Right lobe of liver (tissue), 6 donors: Measurements from ENCODE around the gene LRMDA. TPM values are rescaled to one million over a fixed set of nuclear protein-coding genes. Genes with fewer than 3 reads are reported as not detected.

Source experiments
- ATAC-seq, 4 donors: fragments of 200-7000 bp; cut with Tn5 transposase; one replicate each; pipeline ENCODE4 v1.9.1; 2020; ENCODE audit warnings: mild to moderate bottlenecking in 4 of 4, moderate library complexity in 4 of 4
- DNase-seq, 3 donors: peaks; one replicate each; pipeline ENCODE4 v3.0.0-alpha.2; 2020
- H3K27ac ChIP-seq, 3 donors: fragments of 200-600 bp; one replicate each; pipeline ENCODE4 v1.8.0; 2022
- H3K27me3 ChIP-seq, 2 donors: fragments of 200-600 bp; one replicate each; pipeline ENCODE4 v1.8.0; 2022
- H3K36me3 ChIP-seq, 4 donors: fragments of 200-600 bp; sonication (generic) in 1 of 4; one replicate each; pipeline versions ENCODE4 v1.5.1 to v1.8.0; 2017 to 2022; ENCODE audit warnings: control low read depth in 1 of 4
- H3K4me1 ChIP-seq, 4 donors: fragments of 200-600 bp; sonication (generic) in 1 of 4; one replicate each; pipeline versions ENCODE4 v1.5.1 to v1.8.0; 2017 to 2022; ENCODE audit warnings: control low read depth in 1 of 4
- H3K4me3 ChIP-seq, 3 donors: fragments of 200-600 bp; one replicate each; pipeline ENCODE4 v1.8.0; 2022
- H3K9me3 ChIP-seq, 4 donors: fragments of 200-600 bp; sonication (generic) in 1 of 4; one replicate each; pipeline versions ENCODE4 v1.5.1 to v1.8.0; 2017 to 2022; ENCODE audit warnings: control low read depth in 1 of 4
- POLR2A ChIP-seq: fragments of 450-650 bp; IDR thresholded peaks from one replicate; pipeline ENCODE4 v1.6.1; 2017; ENCODE audit warnings: antibody characterized with exemption, mild to moderate bottlenecking
- WGBS: methylation state at CpG from one replicate; pipeline ENCODE4 v1.1.6; 2018; ENCODE audit warnings: low coverage, low lambda C conversion rate; ENCODE audit not compliant: insufficient coverage; ENCODE audit errors: missing lambda C conversion rate; 5-methylcytosine and 5-hydroxymethylcytosine counted together
- intact Hi-C, 2 donors: fragments of 100-400 bp; cut with DNase I; formaldehyde crosslinking; loops; one replicate each; pipeline versions ENCODE4 v1.11.2 to v1.14.1; 2022
- total RNA-seq, 6 experiments: library from RNA; depleted of rRNA in 2 of 6; stranded (reverse); fragments of >200 nt in 2 of 6; fragmentation: NEBNext Ultra II Directional in 3 of 6; extraction: Animal tissue kit (Norgen Biotek cat#: 25700) in 3 of 6; gene quantifications; one replicate each; pipeline versions ENCODE4 v1.1.0 to v1.2.4, GENCODE V29; 2016 to 2023
- TF ChIP-seq, protein P1 (sequence below), 4 donors: fragments of 200-600 bp in 3 of 4; fragments of 450-650 bp in 1 of 4; IDR thresholded peaks; one replicate each; pipeline versions ENCODE4 v1.5.1 to v1.8.0; 2016 to 2022; ENCODE audit warnings: antibody characterized with exemption in 4 of 4, mild to moderate bottlenecking in 2 of 4
- donor health status: DM: no; HTN: yes; CAD: no.
- donor health status: DM: no; HTN: no; CAD: no.
- donor health status: DM: no; HTN: no; CAD: no.
- donor health status: DM: no; HTN: yes; CAD: no.
- donor health status: DM: no; HTN: yes; CAD: no.

LRMDA gene
- total RNA-seq, 6 experiments from 2014 or later: 9.9 to 19.9 (median 16.3) TPM

GRCh38 chr10:76576276-76576962 lies 1145.0 kb downstream of the LRMDA start:
- TF ChIP-seq, protein P1, sequence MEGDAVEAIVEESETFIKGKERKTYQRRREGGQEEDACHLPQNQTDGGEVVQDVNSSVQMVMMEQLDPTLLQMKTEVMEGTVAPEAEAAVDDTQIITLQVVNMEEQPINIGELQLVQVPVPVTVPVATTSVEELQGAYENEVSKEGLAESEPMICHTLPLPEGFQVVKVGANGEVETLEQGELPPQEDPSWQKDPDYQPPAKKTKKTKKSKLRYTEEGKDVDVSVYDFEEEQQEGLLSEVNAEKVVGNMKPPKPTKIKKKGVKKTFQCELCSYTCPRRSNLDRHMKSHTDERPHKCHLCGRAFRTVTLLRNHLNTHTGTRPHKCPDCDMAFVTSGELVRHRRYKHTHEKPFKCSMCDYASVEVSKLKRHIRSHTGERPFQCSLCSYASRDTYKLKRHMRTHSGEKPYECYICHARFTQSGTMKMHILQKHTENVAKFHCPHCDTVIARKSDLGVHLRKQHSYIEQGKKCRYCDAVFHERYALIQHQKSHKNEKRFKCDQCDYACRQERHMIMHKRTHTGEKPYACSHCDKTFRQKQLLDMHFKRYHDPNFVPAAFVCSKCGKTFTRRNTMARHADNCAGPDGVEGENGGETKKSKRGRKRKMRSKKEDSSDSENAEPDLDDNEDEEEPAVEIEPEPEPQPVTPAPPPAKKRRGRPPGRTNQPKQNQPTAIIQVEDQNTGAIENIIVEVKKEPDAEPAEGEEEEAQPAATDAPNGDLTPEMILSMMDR (IDR thresholded peaks at IDR 0.05): no peak
- TF ChIP-seq POLR2A: no peak
- Histone ChIP-seq H3K4me3 (no peak overlapping the region), H3K4me1 (no peaks in the 10 kb centered on the region), H3K27ac (no peak overlapping the region), H3K27me3 (no peaks in the 10 kb centered on the region), H3K9me3 (no peaks in the 10 kb centered on the region), H3K36me3 (no peaks in the 10 kb centered on the region)
- 38% methylated on average over 2 of the region's 4 CpGs for WGBS
- intact Hi-C loops: no loop called here
- DNase-seq: no peak
- ATAC-seq: no peak

DNA sequence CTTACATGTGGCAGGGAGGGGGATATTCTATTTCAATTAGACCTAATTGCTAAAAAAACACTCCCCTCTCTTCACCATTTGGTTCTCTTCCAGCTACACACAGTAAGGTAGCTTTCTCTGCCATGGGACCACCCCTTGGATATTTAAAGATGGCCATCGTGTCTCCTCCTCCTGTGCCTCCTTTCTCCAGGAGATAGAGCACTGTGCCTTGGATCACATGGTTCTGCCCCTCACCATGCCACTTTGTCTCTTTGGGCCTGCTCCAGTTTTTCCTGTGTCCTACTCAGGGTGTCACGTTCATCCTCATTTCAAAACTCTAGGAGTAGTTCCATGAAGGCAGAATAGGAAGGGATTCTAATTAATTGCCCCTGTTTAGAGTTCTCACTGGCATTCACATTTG lies 1146.0 kb downstream of the LRMDA start:
- Histone ChIP-seq H3K27me3 (no peaks in the 10 kb centered on the region), H3K27ac (no peak overlapping the region), H3K36me3 (no peaks in the 10 kb centered on the region), H3K4me3 (no peak overlapping the region), H3K4me1 (no peaks in the 10 kb centered on the region), H3K9me3 (no peaks in the 10 kb centered on the region)
- intact Hi-C loops: no loop called here
- DNase-seq (no peak), ATAC-seq (no peak)
- 88% methylated on average over 2 of the region's 2 CpGs for WGBS
- TF ChIP-seq, protein P1 (IDR thresholded peaks at IDR 0.05): no peak
- TF ChIP-seq POLR2A: no peak

- Histone ChIP-seq H3K4me3 (no peak overlapping the region), H3K9me3 (no peaks in the 10 kb centered on the region), H3K27me3 (no peaks in the 10 kb centered on the region), H3K4me1 (no peaks in the 10 kb centered on the region), H3K27ac (no peak overlapping the region), H3K36me3 (no peaks in the 10 kb centered on the region)
- ATAC-seq (peak in 2 of 4 donors; percentile 56 to 62), DNase-seq (no peak)
- WGBS: 88% methylated on average over 4 of the region's 4 CpGs
- TF ChIP-seq POLR2A: no peak
- TF ChIP-seq, protein P1 (IDR thresholded peaks at IDR 0.05): no peak
- intact Hi-C loops: no loop called here
Observed at GRCh38 chr10:76581506-76582256, 1150.3 kb downstream of the LRMDA start.

GRCh38 chr10:76582531-76582930 lies 1151.1 kb downstream of the LRMDA start:
- intact Hi-C loops: no loop called here
- DNase-seq: no peak
- H3K27ac ChIP-seq: no peak overlapping the region

More at GRCh38 chr10:76582531-76582930, 1151.1 kb downstream of the LRMDA start:
- no peaks in the 10 kb centered on the region for H3K9me3 ChIP-seq
- H3K4me1 ChIP-seq: no peaks in the 10 kb centered on the region
- WGBS: 100% methylated on average over 1 of the region's 1 CpG
- no peaks in the 10 kb centered on the region for H3K27me3 ChIP-seq
- H3K36me3 ChIP-seq: no peaks in the 10 kb centered on the region
- TF ChIP-seq POLR2A: no peak
- TF ChIP-seq, protein P1 (IDR thresholded peaks at IDR 0.05): no peak
- no peak for ATAC-seq
- no peak overlapping the region for H3K4me3 ChIP-seq
